ENCODE measurements around the gene CRYGB.
"Not testable (repeated sequence)": the region's sequence is repeated elsewhere in the genome, so short reads cannot be mapped to it uniquely, and the experiment has no call there.

- not testable (repeated sequence) for TF ChIP-seq CTCF (conservative IDR thresholded peaks at IDR 0.05; ENCODE audit: low read length); EZH2phosphoT487 (IDR thresholded peaks at IDR 0.05; ENCODE audit: borderline replicate concordance, low read depth, low read length)
Observed at GRCh38 chr2:208112273-208112745, 33.6 kb downstream of the CRYGB start.

Data from OCI-LY7 (cell line).